Muscle of back (tissue), 11 donors: ENCODE data around the gene PDXK. TPM values are rescaled to one million over a fixed set of nuclear protein-coding genes. Genes with fewer than 3 reads are reported as not detected.
A peak's percentile ranks its signal among the peaks of the same experiment; 100 is the strongest.

ENCODE experiments used
- DNase-seq, 3 donors: peaks; one replicate each; pipeline versions ENCODE4 v3.0.0 to v3.0.0-alpha.2; 2013
- polyA plus RNA-seq, 10 donors: library from polyadenylated mRNA; unstranded; fragments of 120-200 nt; gene quantifications; one replicate each; pipeline ENCODE4 v1.2.1, GENCODE V29; 2013; ENCODE audit not compliant: insufficient read length in 10 of 10

PDXK gene
- polyA plus RNA-seq, 10 donors, result 18.1 to 31.3 (median 24.0) TPM

DNA sequence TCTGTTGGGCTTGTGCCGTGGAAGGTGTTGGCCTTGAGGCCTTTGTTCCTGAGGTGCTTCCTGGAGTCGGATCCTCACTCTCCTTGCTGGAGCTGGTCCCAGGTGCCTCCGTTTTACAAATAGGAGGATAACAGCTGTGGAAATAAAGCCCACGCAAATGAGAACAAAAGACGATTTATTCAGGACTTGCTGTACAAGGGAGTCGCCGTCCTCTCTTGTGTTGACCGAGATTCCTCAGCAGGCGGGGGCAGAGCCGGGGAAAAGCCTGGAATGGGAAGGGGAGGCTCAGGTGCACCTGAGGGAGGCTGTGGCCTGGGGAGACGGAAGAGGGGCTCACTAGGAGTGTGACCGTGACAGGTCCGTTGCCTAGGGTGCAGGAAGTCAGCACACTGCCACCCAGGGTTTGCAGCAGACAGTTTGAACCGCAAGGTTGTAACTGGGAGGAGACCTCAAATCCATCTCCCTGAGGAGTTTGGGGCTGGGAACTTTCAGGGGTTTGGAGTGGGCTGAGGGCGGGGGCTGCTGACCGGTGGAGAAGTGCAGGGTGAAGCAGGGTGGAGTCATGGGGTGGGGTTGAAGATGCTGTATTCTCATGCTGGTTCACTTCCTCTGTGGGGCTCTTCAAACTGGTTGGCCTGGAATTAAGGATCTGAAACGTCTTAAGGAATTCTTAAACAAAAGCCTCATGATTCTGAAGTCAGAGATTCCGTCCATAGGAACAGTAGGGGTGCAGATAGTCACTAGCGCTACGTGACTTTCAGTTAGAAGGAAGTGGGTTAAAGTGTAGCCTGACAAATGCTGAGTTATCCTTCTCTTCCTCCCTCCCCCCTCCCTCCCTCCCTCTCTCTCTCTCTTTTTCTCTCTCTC is 59.8 kb downstream of the PDXK start:
- no peak for DNase-seq

- DNase-seq, result no peak
These were observed 60.7 kb downstream of the PDXK start for GRCh38 chr21:43779660-43780059.

GRCh38 chr21:43781846-43782245 is 62.9 kb downstream of the PDXK start:
- no peak for DNase-seq

DNA sequence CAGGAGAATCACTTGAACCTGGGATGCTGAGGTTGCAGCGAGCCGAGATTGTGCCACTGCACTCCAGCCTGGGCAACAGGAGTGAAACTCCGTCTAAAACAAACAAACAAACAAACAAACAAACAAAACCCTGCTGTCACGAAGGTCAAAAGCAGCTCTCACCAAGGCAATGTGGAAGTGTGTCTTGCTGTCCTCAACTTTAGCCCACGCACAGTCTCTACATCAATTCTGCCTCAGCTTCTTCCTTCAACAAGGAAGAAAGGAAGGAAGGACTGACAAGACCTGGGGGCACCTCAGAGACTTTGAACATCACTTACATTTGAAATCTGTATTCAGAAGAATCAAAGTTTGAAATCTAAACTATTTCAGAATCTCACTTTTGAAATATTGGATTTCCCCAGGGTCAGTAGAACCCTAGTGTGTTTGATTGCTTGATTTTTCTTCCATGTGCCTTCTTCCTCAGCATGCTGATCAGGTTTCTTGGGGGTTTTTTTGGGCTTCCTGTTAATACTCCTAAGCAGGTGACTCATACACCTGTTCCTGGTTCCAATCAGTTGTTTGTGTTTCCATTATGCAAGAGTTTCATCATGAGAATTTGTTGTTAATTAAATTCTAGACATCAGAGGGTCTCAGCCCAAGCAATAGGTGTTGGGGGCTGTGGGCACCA is 63.6 kb downstream of the PDXK start:
- no peak for DNase-seq

GRCh38 chr21:43783098-43783700 is 64.3 kb downstream of the PDXK start:
- DNase-seq, result no peak

- no peak for DNase-seq
These were observed 66.2 kb downstream of the PDXK start for GRCh38 chr21:43785134-43785533.

- no peak for DNase-seq
These were observed 67.4 kb downstream of the PDXK start for GRCh38 chr21:43786300-43786806.

DNA sequence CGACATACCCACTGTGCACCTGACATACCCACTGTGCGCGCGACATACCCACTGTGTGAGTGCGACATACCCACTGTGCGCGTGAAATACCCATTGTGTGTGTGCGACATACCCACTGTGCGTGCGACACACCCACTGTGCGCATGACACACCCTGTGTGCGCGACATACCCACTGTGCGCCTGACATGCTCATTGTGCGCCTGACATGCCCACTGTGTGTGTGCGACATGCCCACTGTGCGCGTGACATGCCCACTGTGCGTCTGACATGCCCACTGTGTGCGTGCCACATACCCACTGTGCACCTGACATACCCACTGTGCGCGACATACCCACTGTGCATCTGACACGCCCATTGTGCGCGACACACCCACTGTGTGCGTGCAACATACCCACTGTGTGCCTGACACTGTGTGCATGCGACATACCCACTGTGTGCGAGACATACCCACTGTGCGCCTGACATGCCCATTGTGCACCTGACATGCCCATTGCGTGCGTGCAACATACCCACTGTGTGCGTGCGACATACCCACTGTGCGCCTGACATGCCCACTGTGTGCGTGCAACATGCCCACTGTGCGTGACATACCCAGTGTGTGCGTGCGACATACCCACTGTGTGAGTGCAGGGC is 68.0 kb downstream of the PDXK start:
- no peak for DNase-seq

DNA sequence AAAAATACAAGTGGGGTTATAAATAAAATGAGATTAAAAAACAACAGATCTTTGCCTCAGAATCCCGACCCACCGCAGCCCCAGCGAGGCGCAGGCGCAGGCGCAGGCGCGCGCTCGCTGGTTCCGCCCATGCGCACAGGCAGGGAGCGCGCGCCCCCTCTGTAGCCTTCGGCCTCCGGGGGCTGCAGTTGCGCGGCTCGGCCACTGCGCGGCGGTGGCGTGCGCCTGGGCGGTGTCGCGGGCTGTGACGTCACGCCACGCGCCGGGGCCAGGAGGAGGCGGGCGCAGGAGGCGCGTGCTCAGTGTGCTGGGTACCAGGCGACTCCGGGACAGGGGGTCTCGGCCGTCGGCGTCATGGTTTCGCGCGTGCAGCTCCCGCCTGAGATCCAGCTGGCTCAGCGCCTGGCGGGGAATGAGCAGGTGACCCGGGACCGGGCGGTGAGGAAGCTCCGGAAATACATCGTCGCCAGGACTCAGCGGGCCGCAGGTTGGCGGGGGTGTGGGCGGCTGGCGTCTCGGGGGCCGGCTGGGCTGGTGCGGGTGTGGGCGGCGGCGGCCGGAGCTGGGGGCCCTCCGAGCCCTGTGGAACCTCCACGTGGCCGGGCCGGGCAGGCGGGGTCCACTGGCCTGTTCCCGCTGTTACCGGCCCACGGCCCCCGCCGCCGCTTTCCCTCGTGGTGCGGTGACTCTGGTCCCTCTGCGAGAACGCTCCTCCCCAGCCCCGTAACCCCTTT is 70.5 kb downstream of the PDXK start, which contains the start of gene RRP1:
Gene RRP1 (plus strand): TSS at position 302 of the 734 bp plus-strand sequence. CDS start 53 bp downstream, at position 355.
- peak; percentile 92 to 98 (median 97) for DNase-seq

- peak in 1 of 3 donors; percentile 32 for DNase-seq
These were observed 71.1 kb downstream of the PDXK start for GRCh38 chr21:43790010-43790524.

DNA sequence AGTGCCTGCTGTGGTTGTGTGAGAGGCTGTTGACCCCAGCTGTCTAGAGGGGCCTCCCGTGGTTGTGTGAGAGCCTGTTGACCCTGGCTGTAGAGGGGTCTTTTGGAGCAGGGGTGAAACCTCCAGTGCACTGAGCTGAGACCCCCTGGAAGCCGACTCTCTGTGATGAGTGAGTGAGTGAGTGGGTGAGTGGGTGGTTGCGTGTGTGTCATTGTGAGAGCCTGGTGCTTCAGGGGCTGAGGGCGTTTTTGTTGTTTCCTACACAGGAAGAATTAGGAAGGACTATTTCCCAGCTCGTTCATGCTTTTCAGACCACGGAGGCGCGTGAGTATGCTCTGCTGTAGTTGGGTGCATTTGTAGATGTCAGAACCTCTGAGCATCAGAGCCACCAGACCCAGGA is 73.5 kb downstream of the PDXK start:
- DNase-seq, result no peak

DNA sequence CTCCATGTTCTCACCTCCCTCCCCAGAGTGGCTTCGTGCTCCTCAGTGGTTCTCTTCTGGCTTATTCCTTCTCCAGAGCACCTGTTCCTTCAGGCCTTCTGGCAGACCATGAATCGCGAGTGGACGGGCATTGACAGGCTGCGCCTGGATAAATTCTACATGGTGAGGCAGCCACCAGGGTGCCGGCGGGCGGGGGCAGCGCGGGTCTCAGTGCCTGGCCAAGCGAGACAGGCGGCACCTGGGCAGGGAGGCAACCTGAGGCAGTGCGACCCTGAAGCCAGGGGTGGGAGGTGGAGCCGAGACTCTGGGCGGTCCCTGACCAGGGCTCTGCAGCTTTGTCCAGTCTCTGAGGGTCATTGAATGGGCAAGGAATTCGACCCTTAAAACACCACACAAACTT is 74.3 kb downstream of the PDXK start:
- no peak for DNase-seq

DNA sequence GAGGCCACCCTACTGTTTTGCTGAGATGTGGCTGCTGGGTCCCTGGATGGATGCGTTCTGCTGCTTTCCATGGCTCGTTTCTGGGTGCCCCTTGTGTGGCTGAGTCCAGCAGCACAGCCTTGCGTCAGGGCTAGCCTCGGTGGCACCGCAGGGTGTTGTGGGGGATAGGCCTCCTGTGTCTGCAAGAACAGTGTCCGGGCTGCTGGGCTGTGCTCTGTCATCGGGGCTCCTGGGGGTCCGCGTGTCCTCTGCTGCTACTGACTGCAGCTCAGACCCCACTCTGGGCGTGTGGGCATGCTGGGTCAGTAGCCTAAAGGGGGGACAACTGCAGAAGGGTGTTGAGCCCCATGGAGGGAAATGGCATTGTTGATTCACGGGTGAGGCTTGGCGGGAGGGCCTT is 75.4 kb downstream of the PDXK start:
- no peak for DNase-seq

GRCh38 chr21:43794857-43795256 is 75.9 kb downstream of the PDXK start:
- no peak for DNase-seq

DNA sequence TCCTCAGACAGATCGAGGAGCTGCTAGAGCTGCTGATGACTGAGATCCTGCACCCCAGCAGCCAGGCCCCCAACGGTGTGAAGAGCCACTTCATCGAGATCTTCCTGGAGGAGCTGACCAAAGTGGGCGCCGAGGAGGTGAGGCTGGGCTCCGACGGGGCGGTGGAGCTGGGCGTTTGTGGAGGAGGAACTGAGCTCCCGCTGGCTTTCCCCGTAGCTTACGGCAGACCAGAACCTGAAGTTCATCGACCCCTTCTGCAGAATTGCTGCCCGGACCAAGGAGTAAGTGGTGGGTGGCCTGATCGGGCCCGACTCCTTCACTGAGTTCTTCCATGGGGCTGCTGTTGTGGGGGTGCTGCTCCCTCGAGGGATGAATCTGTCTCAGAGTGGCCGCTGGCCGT is 78.5 kb downstream of the PDXK start:
- DNase-seq, result no peak

GRCh38 chr21:43797925-43798715 is 79.2 kb downstream of the PDXK start:
- DNase-seq, result no peak

DNA sequence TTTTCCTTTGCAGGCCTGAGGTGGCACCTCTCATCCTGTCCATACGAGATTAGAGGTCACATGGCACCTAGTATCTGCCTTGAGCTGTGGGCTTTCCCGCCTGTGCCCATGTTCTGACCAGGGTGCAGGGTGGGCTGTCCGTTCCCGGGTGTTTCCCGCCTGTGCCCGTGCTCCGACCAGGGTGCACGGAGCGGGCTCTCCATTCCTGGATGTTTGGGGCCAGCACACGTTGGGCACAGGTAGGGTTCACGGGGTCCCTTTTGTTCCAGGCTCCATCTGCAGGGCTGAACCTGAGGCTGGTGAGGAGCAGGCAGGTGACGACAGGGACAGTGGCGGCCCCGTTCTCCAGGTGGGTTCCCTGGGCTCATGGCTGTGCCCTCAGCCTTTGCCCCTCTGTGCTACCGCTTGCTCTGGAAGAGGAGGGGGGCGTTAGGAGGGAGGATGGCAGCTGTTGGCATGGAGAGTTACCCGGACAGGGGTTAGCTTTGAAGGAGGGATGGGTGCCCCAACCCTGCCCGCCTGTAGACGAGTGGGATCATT is 80.4 kb downstream of the PDXK start:
- DNase-seq, result no peak

DNA sequence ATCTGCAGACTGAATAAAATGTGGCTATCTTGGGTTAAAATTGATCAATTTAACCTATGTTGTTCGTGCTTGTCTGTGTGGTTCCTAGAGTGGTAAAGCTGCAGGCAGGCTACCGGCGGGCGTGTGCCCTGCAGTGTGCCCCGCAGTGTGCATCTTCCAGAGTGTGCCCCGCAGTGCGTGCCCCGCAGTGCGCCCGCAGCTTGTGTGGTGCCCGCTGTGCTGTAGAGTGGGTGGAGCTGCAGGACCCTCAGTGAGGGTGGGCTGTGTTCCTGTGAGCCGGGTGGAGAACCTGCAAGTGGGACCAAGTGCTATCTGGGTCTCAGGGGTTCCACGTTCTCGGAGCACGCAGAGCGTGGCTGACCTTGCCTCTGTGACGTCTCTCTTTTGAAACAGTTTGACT is 81.2 kb downstream of the PDXK start:
- no peak for DNase-seq

DNA sequence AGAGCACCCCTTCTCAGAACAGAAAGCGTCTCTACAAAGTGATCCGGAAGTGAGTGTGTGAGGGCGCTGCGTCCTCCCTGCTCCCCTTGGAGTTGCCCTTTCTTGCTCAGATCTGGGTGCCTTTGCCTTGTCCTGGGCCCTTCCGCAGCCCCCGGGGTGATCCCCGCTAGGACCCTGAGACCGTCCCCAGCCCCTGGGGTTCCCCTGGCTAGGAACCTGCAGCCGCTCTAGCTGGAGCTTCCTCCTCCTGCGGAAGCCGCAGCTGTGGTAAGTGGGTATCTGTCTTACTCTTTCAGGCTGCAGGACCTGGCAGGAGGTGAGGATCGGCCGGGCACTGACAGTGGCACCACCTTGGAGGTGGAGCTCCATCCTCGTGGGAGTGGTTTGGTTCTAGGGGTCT is 81.6 kb downstream of the PDXK start:
- DNase-seq, result no peak
